HS-5 (cell line): ENCODE data around the gene KIF21B.

ENCODE experiments used
- DNase-seq: peaks from one replicate; pipeline ENCODE4 v3.0.0-alpha.2; 2012; ENCODE audit warnings: low read depth

KIF21B gene

DNA sequence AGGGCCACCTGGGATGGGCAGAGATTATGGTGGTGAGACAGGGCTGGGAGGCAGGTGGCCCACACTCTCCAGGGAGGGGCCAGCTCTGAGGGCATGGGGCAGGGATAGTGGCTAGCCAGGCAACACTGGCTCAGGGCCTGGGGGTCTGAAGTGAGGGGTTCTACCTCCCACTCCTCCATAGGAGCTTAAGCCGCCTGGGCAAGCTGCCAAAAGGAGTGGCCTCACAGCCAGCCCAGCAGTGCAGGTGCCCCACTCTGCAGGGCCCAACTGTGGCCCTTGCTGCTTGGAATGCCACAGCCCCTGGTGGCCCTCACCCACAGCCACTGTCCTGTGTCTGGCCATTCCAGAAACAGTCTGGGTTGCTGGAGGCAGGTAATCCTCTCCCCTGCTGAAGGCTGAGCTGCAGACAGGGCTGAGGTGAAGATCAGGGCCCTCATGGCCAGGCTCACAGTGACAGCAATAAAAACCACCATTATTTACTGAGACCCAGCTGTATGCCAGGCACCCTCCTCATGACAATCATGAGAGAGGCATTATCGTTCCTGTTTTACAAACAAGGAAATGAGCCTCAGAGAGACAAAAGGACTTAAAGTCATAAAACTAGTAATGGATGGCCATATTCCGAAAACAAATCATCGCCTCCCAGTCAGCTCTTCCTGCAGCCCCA is 31.0 kb downstream of the KIF21B start:
- no peak for DNase-seq

DNA sequence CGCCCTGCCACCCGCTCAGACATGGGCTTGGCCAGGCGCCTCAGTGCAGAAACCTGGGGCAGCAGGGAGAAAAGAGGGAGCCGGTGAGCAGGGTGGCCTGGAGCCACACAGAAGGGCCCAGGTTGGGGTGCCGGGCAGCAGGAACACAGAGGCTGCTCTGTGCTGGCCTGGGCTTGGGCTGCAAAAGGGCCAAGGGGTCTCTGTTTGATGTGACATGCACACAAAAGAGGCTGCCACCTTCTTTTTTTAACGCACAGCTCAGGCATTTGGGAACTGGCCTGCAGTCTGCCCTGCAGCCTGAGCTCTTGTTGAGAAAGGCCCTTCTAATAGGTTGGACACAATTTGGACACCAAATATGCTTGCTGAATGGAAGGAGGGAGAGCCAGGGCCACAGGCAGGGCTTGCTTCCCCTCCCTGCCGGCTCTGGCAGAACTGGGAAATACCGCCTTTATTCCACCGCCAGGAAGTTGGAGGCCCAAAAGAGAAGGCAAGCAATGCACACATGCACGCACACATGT is 32.4 kb downstream of the KIF21B start:
- no peak for DNase-seq

DNA sequence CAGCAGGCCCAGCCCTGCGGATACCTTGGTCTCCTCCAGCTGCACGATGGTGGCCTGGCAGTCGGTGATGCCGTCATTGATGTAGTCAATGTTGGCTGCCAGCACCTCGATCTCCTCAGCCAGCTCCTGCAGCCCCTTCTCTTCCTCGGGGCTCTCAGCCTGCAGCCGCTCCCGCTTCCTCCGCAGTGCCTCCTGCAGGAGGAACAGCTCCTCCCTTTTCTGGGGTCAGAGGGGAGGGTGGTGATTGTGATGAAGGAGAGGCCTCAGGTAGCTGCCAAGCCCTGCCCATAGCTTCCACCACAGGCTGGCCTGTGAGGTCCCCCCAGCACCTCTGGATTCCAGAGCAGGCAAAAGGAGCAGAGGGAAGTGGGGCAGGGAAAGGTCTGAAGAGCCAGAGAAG is 33.4 kb downstream of the KIF21B start:
- DNase-seq, result no peak

DNA sequence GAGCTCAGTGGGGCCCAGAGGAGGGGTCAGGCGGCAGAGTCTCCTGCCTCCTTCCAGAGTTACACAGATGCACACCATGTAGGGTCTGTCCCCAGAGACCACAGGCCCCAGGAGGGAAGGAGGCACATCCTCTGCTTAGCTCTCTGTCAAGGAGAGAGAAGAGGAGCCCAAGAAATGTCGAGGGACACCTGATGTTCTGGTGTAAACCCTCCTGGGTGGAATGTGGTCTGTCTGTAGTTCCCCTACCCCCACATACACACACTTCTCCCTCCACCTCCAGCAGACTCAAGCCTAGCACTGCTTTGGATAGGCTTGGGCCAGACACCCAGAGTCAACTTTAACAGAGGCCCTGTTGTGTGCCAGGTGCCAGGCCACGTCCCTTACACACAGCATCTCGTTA is 34.2 kb downstream of the KIF21B start:
- no peak for DNase-seq

DNA sequence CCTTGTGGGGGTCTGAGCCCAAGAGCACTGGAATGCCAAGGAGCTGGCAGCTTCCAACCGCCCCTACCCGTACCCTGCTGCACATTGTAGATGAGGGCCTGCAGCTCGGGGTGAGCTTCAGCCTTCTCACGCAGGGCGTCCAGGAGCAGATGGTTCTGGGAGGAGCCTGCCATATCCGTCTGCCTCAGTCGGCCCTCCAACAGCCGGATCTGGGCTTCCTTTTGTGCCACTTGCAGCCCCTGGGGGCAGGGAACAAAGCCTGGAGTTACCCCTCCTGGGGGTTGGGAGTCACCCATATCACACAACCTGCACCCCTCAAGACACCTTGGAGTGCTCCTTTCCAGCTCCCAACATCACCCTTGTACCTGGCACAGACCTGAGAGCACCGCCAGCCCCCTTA is 34.8 kb downstream of the KIF21B start:
- DNase-seq, result no peak

DNA sequence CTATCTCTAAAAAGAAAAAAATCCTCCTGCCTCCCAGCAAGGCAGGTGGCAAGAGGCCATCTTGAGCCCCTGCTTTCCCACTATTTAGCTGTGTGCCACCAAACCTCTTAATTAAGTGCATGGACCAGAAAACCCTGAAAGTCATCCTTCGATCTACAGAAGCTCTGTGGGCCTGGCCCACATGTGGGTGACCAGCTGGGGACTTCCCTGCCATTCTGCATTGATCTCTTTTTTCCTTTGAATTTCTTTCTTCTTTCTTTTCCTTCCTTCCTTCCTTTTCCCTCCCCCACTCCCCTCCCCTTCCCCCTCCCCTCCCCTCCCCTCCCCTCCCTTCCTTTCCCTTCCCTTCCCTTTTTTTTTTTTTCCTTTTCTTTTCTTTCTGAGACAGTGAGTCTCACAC is 38.0 kb downstream of the KIF21B start:
- no peak for DNase-seq

DNA sequence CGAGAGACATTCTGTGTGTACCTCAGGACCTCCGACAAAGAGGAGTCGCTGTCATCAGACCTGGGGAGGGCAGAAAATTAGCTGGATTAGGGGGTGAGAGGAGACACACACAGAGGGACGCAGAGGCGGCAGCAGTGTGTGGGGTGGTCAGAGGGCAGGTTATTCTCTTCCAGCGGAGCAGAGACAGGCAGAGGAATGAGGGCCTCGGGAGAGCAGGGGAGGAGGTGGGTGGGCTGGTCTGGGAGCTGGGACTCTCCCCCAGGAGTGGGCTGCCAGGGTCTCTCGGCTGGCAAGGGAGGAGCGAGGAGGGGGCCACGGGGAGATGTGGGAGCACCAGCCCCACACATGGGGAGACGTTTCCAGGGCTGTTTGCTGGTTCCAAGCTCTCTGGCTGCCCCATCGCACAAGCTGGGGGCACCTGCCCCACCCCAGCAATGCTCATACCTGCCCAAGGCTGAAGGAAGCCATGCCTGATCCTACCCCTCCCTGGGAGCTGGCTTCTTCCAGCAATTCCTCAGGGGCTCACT is 40.4 kb downstream of the KIF21B start:
- no peak for DNase-seq

DNA sequence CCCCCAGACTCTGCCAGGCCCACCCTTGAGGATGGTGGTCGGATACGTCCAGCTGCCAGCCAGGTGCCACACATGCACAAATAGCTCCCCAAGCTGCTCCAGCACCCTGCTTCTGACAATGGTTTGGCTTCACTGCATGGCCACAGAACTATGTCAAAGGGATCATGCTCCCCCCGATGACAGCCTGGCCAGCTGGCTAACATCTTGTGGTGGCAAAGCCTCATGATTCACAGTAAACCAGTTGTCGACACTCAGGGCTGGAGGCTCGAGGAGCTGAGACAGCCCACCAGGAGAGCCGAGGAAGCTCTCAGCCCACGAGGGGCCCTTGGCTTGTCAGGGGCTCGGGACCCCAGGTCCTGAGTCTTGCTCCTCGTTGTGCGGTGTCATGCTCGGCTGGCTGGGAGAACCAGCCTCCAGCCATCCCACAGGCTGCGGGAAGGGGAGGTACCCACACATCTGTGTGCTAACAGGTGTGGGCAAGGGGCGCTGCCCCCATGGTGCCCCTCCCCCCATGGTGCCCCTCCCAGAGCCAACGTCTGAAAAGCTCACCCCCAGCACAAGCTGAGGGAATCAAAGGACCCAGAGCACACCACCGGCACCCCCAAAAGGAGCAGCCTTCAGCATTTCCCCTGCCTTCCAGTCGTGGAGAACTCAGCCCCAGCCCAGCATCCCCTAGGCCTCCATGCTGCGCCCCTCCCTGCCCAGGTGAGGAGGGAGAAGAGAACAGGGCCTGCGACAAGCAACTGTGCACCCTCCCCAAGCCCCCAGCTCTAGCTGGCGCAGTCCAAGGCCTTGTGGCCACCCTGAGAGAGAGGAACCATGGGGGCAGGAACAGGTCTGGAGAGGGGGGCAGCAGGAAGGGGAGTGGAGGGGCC is 41.2 kb downstream of the KIF21B start:
- DNase-seq, result no peak

DNA sequence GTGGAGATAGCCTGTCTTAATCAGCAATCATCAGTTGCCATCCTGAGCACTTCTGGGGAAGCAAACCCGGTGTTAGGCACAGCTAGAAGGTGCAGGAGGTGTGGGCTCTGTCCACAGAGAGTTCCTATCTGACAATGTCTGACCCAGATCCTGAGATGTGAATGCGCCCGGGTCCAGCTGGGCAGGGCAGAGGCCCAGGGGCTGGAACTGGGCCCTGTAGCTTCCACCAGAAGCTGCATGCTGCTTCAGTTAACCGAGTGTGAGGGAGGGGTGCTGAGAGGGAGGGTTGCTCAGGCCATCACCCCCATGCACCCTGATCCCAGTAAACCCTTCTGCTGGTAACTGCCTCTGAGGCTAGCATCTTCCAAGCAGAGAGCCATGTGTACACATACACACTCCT is 42.2 kb downstream of the KIF21B start:
- no peak for DNase-seq

DNA sequence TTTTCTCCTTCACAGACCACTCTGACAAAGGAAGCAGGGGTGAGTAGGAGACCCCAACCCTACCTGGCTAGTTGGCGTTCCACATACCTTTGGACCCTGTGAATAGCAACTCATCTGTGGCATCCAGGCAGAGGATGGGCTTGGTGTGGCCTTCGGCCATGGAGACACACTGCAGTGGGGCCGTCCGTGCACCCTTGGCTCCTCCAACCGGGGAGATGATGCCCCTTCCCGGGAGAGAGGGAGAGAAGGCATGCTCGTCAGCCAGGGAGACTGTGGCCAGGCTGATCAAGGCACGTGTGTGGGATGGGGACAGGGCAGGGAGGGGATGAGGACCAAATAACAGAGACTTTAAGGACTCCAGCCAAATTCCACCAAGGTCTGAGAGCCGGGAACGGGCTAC is 42.6 kb downstream of the KIF21B start:
- no peak for DNase-seq

DNA sequence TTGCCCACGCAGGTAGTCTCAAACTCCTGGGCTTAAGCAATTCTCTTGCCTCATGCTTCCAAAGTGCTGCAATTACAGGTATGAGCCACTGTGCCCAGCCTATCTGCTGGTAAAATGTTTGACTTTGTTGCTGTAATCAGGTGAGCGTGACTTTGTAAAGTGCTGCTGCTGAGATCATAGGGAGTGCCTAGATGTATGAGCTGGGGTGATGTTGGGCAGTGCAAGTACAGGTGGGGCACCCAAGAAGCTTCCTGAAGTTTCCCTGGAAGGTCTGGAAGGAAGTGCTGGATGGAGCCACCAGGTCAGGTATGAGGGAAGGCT is 43.1 kb downstream of the KIF21B start:
- DNase-seq, result no peak

DNA sequence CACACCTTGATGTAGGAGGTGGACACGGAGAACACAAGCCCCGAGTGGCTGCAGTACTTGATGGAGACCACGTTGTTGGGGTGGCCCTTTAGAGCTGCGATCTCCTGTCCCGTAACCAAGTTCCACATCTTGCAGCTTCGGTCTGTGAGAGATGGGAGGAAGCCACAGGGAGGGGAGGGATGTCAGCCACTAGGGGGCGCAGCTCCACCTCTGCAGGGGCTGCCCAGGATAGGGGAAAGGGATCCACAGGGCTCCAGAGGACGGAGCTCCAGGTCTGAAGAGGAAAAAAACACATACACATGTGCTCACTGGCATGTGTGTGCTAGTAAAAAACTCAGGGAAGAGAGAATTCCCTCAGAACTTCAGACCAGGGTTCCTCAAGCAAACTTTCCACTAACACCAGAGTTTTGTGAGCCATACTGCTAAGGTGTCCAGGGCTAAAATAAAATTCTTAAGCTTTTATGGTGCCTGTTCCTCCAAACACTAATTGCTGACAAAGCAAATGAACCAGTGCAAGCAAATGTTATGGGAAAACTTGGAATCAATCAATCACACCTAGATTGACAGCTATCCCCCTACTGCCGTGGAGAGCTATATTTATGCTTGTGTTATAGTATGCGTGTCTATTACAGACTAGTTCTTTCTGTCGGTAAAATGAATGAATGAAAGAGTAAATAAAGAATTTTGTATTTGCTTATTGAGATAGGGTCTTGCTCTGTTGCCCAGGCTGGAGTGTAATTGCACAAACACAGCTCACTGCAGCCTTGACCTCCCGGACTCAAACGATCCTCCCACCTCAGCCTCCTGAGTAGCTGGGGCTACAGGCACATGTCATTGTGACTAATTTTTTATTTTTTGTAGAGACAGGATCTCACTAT is 43.7 kb downstream of the KIF21B start:
- no peak for DNase-seq

DNA sequence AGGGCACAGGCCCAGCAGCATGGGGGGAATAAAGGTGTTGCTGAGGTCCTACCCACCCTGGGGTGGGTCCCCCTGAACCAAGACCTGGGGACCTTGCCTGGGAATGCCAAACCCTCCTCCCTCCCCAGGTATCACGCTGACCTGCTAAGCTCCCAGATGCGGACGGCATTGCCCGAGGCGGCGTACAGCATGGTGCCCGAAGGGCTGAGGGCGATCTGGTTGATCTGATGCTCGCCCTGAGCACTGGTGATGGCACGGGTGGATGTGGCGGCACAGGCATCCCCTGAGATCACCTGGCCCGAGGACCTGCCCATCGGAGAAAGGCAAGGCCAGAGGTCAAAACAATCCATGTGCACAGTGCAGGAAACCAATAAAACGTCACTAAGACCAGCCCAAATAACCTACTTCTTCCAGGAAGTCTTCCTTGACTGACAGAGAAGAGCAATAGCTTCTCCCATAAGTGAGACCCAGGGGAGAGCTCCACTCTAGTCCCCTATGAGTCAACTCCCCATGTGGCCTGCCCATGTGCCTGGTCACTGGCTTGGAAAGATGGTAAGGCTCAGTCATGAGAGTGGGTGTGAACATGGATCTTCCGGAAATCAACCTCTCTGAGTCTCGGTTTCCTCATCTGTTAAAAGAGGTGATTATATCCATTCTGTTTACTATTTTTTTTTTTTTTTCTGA is 46.3 kb downstream of the KIF21B start:
- no peak for DNase-seq

DNA sequence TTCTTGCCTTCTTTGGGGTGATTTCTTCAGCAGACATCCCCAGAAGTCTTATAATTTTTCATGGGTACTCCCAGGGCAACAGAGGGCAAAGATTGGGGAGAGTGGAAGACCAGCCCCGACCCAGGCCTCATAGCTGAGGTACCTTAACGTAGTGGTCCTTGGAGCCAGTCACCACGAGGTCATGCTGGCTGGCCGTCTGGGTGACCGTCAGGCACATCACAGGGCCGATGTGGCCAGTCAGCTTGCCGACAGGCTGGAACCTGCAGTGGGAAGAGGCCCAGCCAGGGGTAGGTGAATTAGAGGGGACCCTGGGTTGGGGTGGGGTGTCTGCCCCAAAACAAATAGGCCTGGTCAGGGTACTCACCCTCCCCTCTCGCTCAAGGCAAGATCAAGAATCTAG is 46.9 kb downstream of the KIF21B start:
- DNase-seq, result no peak

DNA sequence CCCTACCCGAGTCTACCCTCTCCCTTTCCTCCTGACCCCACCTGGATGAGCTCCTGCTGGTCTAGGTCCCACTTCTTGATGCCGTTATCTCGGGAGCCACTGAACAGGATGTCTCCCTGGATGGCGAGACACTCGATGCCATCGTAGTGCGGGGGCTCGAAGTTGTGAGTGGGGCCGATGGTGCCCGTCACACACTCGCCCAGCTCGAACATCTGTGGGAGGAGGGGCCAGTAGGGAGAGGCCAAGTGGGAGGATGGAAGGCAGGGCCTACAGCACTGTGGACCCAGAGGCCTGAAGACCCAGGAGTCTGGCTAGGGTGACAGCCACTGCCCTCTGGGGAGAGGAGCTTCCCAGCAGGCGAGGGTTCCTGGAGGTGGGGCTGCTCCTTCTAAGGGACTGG is 48.1 kb downstream of the KIF21B start:
- no peak for DNase-seq

DNA sequence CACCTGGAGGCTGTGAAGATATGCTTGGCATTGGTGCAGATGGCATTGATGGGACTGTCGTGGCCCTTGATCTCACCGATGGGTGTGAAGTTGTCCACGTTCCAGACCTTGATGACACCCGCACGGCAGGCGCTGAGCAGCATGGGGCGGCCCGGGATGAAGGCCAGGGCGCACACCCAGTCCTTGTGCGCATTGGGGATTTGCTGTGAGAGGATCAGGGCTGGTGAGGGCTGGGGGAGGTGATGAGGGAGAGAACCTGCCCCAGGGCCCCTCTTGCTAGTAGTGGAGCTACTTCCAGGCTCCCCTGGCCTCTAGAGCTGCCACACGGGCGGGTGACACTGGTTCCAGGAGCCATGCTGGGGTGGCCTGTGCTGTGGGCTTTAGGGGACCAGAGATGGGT is 48.8 kb downstream of the KIF21B start:
- DNase-seq, result no peak

DNA sequence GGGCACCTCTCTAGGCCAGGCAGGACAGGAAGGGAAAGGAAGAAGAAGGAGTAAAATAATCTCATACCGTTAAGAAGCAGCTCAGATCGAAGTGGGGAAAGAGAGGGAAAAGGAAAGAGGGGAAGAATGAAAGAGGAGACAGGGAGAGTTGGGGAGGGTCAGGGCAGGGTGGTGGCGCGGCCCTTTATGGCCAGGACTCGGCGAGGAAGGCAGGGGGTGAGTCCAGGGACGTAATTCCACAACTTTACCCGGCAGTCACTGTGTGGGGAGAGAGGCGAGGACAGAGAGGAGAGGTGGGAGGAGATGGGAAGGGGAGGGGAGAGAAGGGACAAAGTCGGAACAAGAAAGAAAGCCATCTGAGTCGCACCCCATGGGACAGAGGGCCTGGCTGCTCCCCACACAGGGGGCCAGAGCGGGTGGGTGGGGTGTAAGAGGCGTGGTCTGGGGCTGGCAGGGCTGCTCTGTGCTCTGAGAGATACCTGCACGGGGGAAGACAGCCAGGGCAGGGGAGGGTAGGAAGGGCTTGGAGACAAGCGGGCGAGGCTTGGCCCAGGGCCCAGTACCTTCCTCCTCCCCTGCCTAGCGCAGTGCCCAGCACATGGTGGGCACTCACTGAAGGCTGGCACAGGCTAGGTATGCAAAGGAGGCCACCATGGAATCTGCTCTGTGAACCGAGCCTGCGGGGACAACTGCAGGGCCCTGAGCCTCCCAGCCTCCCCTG is 49.4 kb downstream of the KIF21B start:
- DNase-seq, result no peak

DNA sequence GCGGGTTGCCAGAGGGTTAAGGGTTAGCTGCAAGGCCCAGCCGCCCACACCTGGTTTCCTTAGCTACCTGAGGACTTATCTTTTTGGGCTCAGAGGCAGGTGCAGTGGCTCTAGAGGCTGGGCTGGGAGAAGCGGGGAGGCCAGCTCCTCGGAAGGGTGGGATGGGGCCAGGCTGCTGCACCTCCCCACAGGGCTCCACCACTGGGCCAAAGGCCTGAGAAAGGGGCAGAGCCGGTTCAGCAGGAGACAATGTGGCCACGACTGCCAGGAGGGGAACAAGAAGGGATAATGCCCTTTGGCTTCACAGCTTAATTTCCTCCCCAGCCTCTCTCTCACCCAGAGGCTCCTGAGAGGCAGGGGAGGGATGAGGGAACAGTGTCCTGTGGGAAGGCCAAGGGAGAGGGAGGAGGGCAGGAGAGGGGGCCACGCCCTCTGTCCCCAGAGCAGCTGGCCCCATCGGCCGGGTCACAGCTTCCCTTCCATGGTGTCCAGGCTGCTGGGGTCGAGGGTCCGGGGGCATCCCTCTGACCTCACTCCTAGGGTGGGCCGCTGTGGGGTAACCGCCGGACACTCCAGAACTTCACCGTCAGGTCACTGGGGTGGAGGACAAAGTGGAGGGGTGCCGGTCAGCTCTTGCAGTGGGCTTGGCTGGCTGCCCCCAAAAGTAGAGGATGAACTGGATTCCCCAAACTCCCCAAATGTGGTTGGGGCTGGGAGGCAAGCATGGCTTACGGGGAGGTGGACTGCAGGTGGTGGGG is 50.4 kb downstream of the KIF21B start:
- DNase-seq, result no peak

DNA sequence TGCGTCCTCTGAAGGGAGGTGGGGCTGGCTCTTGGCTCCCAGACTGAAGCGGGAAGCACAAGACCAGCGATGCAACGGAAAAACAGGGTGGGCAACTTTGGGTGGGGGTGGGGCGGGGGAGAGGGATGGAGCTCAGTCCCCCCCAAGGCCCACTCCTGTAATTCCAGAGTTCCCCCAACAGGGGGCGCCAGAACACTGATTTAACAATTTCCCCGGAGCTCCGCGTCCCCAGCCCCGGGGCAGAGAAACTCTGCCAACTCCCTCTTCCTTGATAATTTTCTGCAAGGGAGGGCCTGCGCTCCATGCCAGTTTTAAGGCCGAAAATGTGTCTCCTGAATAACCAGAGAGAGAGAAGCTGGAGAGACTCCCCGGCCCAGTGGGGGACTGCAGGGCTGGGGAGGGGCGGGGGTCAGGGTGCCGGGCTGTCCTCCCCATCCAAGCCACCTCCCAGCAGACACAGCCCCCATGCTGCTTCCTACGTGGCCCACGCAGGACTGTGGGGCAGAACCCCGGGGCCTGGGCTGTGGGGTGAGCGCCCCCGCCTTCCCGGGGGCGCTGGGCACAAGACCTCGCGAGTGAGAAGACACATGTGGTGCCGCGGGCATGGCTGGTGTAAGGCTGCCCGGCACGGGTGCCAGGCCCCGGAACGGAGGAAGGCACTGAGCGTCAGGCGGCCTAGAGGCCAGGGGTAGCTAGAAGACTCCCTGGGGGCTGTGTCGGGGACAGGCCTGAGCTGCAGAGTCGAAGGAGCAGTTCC is 51.4 kb downstream of the KIF21B start:
- DNase-seq, result no peak
